ENCODE data around the gene HOXC6. TPM values are rescaled to one million over a fixed set of nuclear protein-coding genes. Genes with fewer than 3 reads are reported as not detected.

The HOXC6 gene
- 78.7 TPM for polyA plus RNA-seq (2013, experiment 1 of 2; ENCODE audit: insufficient read length)
- 82.2 TPM for polyA plus RNA-seq (2013, experiment 2 of 2; ENCODE audit: insufficient read length)

- peak; percentile 73 for DNase-seq
These were observed at the start of gene HOXC6 for GRCh38 chr12:54028314-54029201. Gene HOXC6 (plus strand): TSS chr12:54028440. CDS start chr12:54028522, 82 bp downstream.

DNA sequence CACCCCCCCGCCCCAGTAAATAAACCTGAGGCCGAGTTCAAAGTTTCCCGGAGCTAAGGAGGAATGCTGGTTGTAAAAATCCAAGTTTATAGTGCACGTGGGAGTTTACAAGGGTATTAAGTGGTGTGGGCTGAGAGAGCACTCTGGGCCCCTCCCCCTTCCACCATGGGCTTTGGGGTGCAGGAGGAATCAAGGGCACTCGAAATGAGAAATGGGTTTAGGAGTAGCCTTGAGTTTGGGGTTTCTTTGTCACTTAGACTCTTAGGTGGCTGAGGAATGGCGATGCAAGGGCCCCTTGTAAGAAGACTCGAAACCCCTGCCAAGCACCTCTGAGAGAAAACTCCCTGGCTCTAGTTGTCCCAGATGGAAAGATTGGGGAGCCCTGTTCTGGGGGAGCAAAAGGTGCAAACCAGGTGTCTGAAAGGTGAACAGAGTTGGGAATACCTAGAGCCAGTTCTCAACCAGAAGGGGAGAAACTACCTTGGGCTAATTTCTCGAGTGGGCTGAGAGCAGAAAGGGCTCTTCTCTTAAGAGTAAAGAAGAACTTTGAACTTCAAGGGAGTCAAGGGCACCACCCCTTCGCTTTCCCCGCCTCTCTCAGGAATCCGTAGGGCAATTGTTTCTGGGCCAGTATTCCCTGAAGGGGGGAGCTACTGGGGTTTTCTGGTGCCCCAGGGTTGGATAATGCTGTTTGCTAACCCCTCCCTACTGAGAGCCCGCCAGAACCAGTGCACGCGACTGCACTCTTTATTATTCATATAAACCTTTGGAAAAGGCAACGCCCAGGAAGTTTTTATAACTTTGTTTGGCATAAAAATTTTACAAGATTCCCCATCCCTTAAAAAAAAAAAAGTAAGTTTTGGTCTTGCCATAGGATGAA is 49.5 kb upstream of the HOXC6 start:
- no peak for DNase-seq

DNA sequence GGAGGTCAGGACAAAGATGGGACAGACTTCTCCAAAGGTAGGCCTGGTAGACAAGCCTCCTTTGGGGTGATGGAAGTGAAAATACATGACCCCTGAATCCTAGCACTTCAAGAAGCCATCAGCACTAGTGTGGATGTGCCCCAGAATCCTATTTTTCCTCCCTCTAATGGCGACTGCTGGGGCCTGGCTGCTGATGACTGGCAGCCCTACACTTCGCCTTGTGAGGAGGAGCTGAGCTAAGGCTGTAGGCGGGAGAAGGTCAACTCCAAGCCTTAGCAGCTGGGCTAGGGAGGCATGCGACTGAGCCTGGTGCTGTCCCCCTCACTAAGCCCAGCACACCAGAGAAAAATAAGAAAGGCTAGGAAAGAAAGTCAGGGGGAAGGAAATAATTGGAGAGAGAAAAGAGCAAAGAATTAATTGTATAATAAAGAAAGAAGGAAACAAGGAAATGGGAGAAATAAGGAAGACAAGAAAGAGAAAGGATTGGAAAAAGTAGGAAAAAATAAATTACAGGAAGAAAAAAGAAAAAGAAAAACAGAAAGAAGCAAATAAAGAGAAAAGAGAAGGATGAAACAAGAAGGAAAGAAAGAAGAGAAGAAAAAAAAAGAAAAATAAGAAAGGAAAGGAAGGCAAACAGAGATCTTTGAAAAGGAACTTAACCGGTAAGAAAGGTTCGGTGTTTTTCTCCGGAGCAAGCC is 48.0 kb upstream of the HOXC6 start:
- DNase-seq, result no peak

DNA sequence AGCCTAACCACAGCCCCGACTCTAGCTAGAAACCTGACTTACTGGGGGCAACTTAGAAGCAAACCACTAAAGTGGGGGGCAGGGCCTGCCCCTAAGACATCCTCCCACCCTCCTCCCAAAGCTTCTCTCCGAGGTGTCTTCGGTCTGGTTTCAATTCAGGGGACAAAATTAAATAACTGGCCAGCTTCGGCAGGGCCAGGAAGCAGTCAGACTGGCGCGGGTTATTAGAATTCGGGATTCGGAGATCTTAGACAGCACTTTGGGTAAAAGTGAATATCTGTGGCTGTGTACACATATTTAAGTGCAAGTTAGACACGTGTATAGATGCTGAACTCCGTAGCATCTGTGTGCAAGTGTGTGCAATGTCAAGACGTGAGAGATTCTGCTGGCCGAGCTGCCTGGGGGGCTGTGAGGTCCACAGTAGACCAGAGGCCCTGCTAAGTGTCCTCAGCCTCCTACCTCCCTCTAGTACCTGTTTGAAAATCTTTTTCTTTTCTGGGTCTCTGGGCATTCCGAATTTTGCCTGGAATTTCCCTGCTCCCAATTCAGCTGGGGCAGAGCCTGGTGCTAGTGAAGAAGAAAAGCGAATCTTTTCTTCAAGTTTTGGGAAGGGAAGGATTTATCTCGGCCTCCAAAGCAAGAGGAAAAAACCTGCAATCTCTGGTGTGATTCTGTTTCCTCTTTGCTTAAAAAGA is 47.3 kb upstream of the HOXC6 start:
- no peak for DNase-seq

DNA sequence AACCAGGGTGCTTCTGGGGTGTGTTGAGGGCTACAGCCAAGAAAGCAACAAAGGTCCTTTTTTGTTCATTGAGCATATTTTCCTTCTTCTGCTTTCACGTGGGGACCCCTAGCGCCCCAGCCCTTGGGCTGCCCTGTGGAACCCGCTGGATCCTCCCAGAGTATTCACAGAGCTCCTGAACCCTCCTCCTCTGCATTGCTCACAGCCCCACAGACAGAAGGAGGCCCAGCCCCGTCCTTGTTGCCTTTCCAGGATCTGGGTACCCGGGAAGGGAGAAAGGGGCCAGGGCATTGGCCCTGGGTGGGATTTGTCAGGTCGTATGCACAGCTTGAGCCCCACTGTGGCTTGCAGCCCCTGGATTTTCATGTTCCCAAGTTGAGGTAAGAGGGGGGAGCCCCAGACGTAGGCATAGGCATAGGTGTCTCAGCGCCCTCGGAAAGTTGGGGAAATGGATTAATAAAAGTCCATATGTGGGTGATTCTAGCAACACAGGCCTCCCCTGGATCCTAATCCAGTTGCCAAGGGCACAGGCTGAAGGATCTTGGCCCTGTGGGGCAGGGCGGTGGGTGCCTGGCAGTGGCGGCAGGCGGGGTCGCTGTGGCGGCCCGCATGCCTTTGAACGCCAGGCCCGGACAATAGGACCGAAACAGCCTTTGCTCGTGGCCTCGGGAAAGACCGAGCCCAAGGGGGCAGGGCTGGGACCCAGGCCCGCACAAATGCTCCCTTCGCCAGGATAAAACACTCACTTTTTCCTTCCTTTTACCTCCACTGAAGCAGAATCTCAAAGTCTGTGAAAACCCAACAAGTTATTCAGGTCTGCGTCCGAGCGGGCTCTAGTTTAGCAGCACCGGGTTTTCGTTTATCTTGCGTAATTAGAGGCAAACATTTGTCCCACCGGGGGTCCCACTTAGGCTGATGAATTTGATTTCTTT is 46.3 kb upstream of the HOXC6 start:
- DNase-seq, result no peak

GRCh38 chr12:53982648-53983567 is 45.3 kb upstream of the HOXC6 start:
- no peak for DNase-seq

DNA sequence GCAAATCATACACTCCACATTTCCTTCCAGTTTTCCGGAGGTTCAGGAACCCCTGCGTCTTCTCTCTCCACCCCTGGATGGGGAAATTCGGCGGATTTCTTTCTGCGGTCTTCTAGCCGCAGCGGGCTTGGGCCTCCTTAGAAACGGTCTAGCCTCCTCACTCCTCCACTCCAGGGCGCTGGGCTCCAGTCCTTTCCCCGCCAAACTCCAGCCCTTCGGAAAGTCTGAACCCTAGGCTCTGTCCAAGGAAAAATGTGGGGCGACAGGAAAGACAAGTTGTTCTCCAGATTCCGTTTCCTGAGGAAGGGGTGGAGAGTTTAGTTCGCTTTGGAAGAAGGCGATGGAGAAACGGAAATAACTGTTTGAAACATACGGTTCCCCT is 44.7 kb upstream of the HOXC6 start:
- DNase-seq, result no peak

- DNase-seq, result no peak
These were observed 44.2 kb upstream of the HOXC6 start for GRCh38 chr12:53983950-53984572.

DNA sequence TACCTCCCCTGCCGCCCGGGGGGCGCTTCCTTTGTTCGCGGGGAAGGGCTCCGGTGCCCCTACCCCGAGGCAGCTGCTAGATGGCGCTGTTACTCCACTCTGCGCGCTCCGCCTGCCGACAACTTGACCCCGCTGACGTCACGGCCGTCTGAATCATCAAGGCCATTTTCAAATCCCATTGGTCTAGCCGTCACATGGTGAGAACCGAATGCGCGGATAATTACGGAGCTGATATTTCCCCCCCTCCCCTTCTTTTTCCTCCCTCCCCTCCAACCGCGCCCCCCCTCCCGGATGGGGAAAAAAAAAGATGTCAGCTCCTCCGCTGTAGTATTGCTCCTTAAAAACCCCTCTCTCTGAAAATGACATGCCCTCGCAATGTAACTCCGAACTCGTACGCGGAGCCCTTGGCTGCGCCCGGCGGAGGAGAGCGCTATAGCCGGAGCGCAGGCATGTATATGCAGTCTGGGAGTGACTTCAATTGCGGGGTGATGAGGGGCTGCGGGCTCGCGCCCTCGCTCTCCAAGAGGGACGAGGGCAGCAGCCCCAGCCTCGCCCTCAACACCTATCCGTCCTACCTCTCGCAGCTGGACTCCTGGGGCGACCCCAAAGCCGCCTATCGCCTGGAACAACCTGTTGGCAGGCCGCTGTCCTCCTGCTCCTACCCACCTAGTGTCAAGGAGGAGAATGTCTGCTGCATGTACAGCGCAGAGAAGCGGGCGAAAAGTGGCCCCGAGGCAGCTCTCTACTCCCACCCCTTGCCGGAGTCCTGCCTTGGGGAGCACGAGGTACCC is 43.1 kb upstream of the HOXC6 start, which contains the start of gene HOXC10:
HOXC10 (plus strand) TSS at position 246 of the 791 bp plus-strand sequence; CDS start at position 360, 114 bp downstream.
- DNase-seq, result peak; percentile 97

GRCh38 chr12:53985692-53985993 is 42.6 kb upstream of the HOXC6 start:
- DNase-seq, result no peak

DNA sequence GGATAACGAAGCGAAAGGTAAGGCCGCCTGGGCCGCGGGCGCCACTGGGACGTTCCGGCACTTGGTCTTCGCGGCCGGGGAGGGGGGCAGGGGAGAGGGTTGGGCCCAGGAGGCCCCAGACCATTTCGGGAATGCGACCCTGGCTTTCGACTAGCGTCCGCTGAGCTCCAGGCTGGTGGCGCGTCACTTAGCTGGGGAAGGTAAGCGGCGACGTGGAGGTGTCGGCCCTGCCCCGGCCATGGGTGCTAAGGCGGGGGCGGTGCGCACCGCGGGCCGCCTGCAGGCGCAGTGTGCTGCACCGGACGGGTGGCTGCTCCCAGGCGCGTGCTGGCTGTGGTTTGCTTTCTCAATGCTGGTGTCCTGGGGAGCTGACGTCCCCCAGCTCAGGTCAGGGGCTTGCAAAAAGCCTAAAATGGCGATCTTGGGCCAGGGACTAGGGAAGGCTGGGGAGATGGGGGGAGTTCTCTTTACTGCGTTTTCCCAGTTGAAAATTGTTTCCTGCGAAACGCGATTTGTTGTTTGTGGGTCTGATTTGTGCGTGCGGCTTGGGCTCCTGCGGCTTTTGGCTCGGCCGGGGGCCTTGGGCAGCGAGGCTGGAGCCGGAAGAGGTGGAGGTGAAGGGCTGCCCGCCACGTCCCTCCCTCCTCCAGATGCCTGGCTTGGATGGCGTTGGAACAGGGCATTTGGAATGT is 42.1 kb upstream of the HOXC6 start:
- DNase-seq, result no peak

- no peak for DNase-seq
These were observed 41.4 kb upstream of the HOXC6 start for GRCh38 chr12:53986686-53987483.

GRCh38 chr12:53987787-53988230 is 40.4 kb upstream of the HOXC6 start:
- no peak for DNase-seq

DNA sequence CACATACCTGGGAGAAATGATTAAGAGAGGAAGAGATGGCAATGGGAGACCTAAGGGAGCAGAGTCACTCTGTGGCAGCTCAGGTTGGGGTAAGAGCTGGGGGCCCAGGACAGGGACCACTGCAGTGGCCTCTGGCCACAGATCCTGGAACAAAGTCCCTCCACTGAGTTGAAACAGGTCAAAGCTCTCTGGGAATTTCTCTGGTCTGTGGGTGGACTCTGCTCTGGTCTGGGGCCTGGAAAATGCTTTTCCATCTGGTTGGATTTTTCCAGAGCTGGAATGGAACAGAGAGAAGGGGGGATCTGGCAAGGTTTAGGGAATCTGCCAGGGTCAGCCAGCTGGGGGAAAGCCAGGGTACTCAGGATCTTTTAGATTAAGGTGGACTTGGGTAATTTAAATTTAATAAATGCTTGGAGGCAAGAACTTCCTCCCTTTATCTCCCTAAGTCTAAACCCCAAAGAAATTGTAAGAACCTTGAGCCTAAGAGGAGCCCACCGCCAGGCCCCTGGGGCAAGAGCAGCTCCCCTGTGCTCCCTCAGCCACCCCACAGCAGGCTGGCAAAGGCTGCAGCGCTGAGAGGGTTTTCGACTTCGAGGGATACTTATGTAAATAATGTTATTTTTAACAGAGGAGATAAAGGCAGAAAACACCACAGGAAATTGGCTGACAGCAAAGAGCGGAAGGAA is 39.6 kb upstream of the HOXC6 start:
- no peak for DNase-seq

DNA sequence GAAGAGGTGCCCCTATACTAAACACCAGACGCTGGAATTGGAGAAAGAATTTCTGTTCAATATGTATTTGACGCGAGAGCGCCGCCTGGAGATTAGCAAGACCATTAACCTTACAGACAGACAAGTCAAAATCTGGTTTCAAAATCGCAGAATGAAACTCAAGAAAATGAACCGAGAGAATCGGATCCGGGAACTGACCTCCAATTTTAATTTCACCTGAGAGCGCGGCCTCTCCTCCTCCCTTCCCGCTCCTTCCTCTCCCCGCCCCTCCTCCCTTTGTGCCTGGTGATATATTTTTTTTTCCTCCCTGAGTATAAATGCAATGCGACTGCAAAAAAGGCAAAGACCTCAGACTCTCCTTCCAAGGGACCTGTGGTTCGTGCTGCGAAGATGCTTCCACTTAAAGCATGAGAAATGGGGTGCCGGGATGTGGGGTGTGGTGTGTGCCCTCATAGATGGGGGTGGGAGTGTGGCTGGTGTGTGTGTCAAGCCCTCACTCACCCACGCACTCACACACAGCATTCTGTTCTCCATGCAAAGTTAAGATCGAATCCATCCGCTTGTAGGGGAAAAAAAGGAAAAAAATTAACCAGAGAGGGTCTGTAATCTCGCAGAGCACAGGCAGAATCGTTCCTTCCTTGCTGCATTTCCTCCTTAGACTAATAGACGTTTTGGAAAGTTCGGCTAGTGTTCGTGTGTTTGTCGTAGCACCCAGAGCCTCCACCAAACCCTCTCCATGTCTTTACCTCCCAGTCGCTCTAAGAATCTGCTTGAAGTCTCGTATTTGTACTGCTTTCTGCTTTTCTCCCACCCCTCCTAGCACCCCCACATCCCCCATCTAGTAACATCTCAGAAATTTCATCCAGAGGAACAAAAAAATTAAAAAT is 38.8 kb upstream of the HOXC6 start:
- peak; percentile 79 for DNase-seq
